H1 (cell line): ENCODE measurements around the gene JADE1. TPM values are rescaled to one million over a fixed set of nuclear protein-coding genes. Genes with fewer than 3 reads are reported as not detected.

ENCODE experiments used
- CTCF ChIA-PET: fragments of 300-600 bp; sonication (Branson Sonifier 250); formaldehyde crosslinking; loops from one replicate; lab custom pipeline; 2021; ENCODE audit not compliant: partially characterized antibody; lab: Charles Lee
- POLR2A ChIA-PET: fragments of 300-600 bp; sonication (Branson Sonifier 250); formaldehyde crosslinking; loops from one replicate; lab custom pipeline; 2021; ENCODE audit warnings: inconsistent platforms; ENCODE audit not compliant: partially characterized antibody; lab: Charles Lee
- DNase-seq, 2 experiments: peaks; one replicate each; pipeline versions ENCODE4 v3.0.0 to v3.0.0-alpha.2; 2010 to 2022; ENCODE audit warnings: low spot score in 2 of 2, low read depth in 1 of 2, mixed read lengths in 1 of 2
- FAIRE-seq: peaks from 2 replicates; lab custom pipeline; 2011; peaks lifted over from hg19 to GRCh38; lab: Jason Lieb, UNC
- H2AFZ ChIP-seq: 2 replicates; pipeline ENCODE4 v1.8.1; 2012; ENCODE audit warnings: low read length, inconsistent platforms
- H2AK5ac ChIP-seq: 2 replicates; pipeline ENCODE4 v1.6.1; 2013; ENCODE audit warnings: low read depth, low read length
- H2BK120ac ChIP-seq: replicated peaks from 2 replicates; pipeline ENCODE3; 2013; ENCODE audit warnings: low read depth, low read length, inconsistent platforms
- H2BK12ac ChIP-seq: 2 replicates; pipeline ENCODE4 v1.6.1; 2013; ENCODE audit warnings: low read depth, low read length
- H2BK15ac ChIP-seq: 2 replicates; pipeline ENCODE4 v1.6.1; 2013; ENCODE audit warnings: low read length
- H2BK20ac ChIP-seq: 2 replicates; pipeline ENCODE4 v1.6.1; 2013; ENCODE audit warnings: low read length
- H2BK5ac ChIP-seq: 2 replicates; pipeline ENCODE4 v1.6.1; 2013; ENCODE audit warnings: low read depth, low read length
- H3K14ac ChIP-seq: 2 replicates; pipeline ENCODE4 v1.6.1; 2013; ENCODE audit warnings: inconsistent platforms; ENCODE audit not compliant: insufficient read length
- H3K18ac ChIP-seq: 2 replicates; pipeline ENCODE4 v1.6.1; 2013; ENCODE audit warnings: low read length; ENCODE audit errors: extremely low read depth
- H3K23ac ChIP-seq: 2 replicates; pipeline ENCODE4 v1.6.1; 2013; ENCODE audit warnings: inconsistent platforms; ENCODE audit not compliant: insufficient read length
- H3K23me2 ChIP-seq: 2 replicates; pipeline ENCODE4 v1.6.1; 2013; ENCODE audit warnings: low read depth, low read length
- H3K27ac ChIP-seq: 2 replicates; pipeline ENCODE4 v1.6.1; 2011; ENCODE audit warnings: low read depth, low read length, inconsistent platforms
- H3K27me3 ChIP-seq, 4 experiments: replicated peaks in 1 of 4; 1 replicate in 1 of 4; 2 replicates in 3 of 4; pipeline versions ENCODE4 v1.6.1 to v1.8.1; 2011 to 2013; ENCODE audit warnings: low read length in 3 of 4, mild to moderate bottlenecking in 3 of 4, inconsistent platforms in 2 of 4, mixed read lengths in 2 of 4, moderate library complexity in 1 of 4; ENCODE audit not compliant: control insufficient read depth in 3 of 4, insufficient read depth in 3 of 4; ENCODE audit errors: extremely low read depth in 1 of 4
- H3K36me3 ChIP-seq, 4 experiments: 2 replicates each; pipeline versions ENCODE4 v1.6.1 to v1.8.1; 2011 to 2013; ENCODE audit warnings: mild to moderate bottlenecking in 4 of 4, low read length in 3 of 4, moderate library complexity in 2 of 4, control low read depth in 1 of 4, inconsistent platforms in 1 of 4; ENCODE audit not compliant: insufficient read depth in 4 of 4, control insufficient read depth in 2 of 4
- H3K4ac ChIP-seq: replicated peaks from 2 replicates; pipeline ENCODE3; 2013; ENCODE audit warnings: low read length, low read depth, mixed read lengths, inconsistent platforms; ENCODE audit not compliant: insufficient read length
- H3K4me1 ChIP-seq, 4 experiments: replicated peaks in 1 of 4; 1 replicate in 1 of 4; 2 replicates in 3 of 4; pipeline versions ENCODE4 v1.6.1 to v1.8.1; 2011 to 2013; ENCODE audit warnings: low read length in 3 of 4, inconsistent platforms in 2 of 4, mixed read lengths in 1 of 4; ENCODE audit not compliant: insufficient read depth in 4 of 4, control insufficient read depth in 3 of 4
- H3K4me2 ChIP-seq, 2 experiments: 2 replicates each; pipeline versions ENCODE4 v1.6.1 to v1.8.1; 2011 to 2013; ENCODE audit warnings: low read depth in 2 of 2, low read length in 2 of 2, control low read depth in 1 of 2, inconsistent platforms in 1 of 2, mild to moderate bottlenecking in 1 of 2; ENCODE audit not compliant: insufficient read depth in 1 of 2
- H3K4me3 ChIP-seq, 4 experiments: fragments of 200-600, 300-600 bp in 1 of 4; sonication (generic), shearing (Covaris generic), sonication (Bioruptor Twin) in 1 of 4; 2 replicates each; pipeline versions ENCODE4 v1.5.1 to v1.8.1; 2011 to 2016; ENCODE audit warnings: low read length in 4 of 4, low read depth in 3 of 4, control low read depth in 2 of 4, inconsistent platforms in 2 of 4, mild to moderate bottlenecking in 2 of 4, mixed read lengths in 1 of 4, moderate library complexity in 1 of 4; ENCODE audit not compliant: insufficient read depth in 2 of 4; ENCODE audit errors: extremely low read depth in 1 of 4
- H3K56ac ChIP-seq: replicated peaks from 2 replicates; pipeline ENCODE3; 2013; ENCODE audit warnings: low read depth, mild to moderate bottlenecking, mixed read lengths, low read length, inconsistent platforms; ENCODE audit not compliant: insufficient read length
- H3K79me1 ChIP-seq: 2 replicates; pipeline ENCODE4 v1.6.1; 2013; ENCODE audit warnings: low read depth, low read length, control low read depth
- H3K79me2 ChIP-seq, 2 experiments: 2 replicates each; pipeline versions ENCODE4 v1.6.1 to v1.8.1; 2012 to 2013; ENCODE audit warnings: low read length in 2 of 2, mild to moderate bottlenecking in 2 of 2, inconsistent platforms in 1 of 2; ENCODE audit not compliant: insufficient read depth in 2 of 2, control insufficient read depth in 1 of 2
- H3K9ac ChIP-seq, 4 experiments: replicated peaks in 1 of 4; 1 replicate in 1 of 4; 2 replicates in 3 of 4; pipeline versions ENCODE4 v1.6.1 to v1.8.1; 2011 to 2013; ENCODE audit warnings: low read depth in 3 of 4, low read length in 3 of 4, control low read depth in 2 of 4, mild to moderate bottlenecking in 2 of 4, moderate library complexity in 2 of 4, inconsistent platforms in 1 of 4; ENCODE audit errors: extremely low read depth in 1 of 4
- H3K9me3 ChIP-seq, 2 experiments: 2 replicates each; pipeline versions ENCODE4 v1.6.1 to v1.8.1; 2012 to 2013; ENCODE audit warnings: mild to moderate bottlenecking in 2 of 2, moderate library complexity in 2 of 2, control low read depth in 1 of 2, inconsistent platforms in 1 of 2, low read depth in 1 of 2, low read length in 1 of 2, mixed read lengths in 1 of 2; ENCODE audit not compliant: insufficient read depth in 2 of 2
- H4K20me1 ChIP-seq, 2 experiments: replicated peaks in 1 of 2; 2 replicates each; pipeline versions ENCODE3 to v1.8.1; 2011 to 2013; ENCODE audit warnings: inconsistent platforms in 2 of 2, low read length in 2 of 2, mild to moderate bottlenecking in 1 of 2; ENCODE audit not compliant: insufficient read depth in 2 of 2, control insufficient read depth in 1 of 2
- H4K5ac ChIP-seq: 2 replicates; pipeline ENCODE4 v1.6.1; 2013; ENCODE audit warnings: low read length, low read depth, mixed read lengths, inconsistent platforms; ENCODE audit not compliant: insufficient read length
- H4K8ac ChIP-seq: 2 replicates; pipeline ENCODE4 v1.8.0; 2013; ENCODE audit warnings: mild to moderate bottlenecking, moderate library complexity, low read length, inconsistent platforms; ENCODE audit not compliant: insufficient read depth; ENCODE audit errors: extremely low read depth
- H4K91ac ChIP-seq: replicated peaks from 2 replicates; pipeline ENCODE3; 2013; ENCODE audit warnings: low read length, mixed read lengths, inconsistent platforms; ENCODE audit not compliant: insufficient read length
- CHD2 ChIP-seq: IDR thresholded peaks from 2 replicates; pipeline ENCODE4 v1.6.1; 2012; ENCODE audit warnings: low read length, improper control_type of control experiment
- FOSL1 ChIP-seq: IDR thresholded peaks from 2 replicates; pipeline ENCODE4 v1.6.1; 2011; ENCODE audit warnings: mild to moderate bottlenecking, low read depth, low read length, moderate library complexity; ENCODE audit not compliant: insufficient read depth
- PHF8 ChIP-seq: fragments of 200-600 bp; sonication (generic); conservative IDR thresholded peaks from 2 replicates; pipeline ENCODE4 v1.7.1; 2012; ENCODE audit warnings: low read depth, mild to moderate bottlenecking, inconsistent platforms, low read length, moderate library complexity
- POU5F1 ChIP-seq: IDR thresholded peaks from 2 replicates; pipeline ENCODE4 v1.6.1; 2011; ENCODE audit warnings: low read depth, mild to moderate bottlenecking, low read length, moderate library complexity
- RBBP5 ChIP-seq: IDR thresholded peaks from 2 replicates; pipeline ENCODE4 v1.7.1; 2012; ENCODE audit warnings: low read depth, mild to moderate bottlenecking, inconsistent platforms, low read length, moderate library complexity, borderline replicate concordance
- SP1 ChIP-seq: IDR thresholded peaks from 2 replicates; pipeline ENCODE4 v1.6.1; 2011; ENCODE audit warnings: low read depth, low read length
- SRF ChIP-seq: IDR thresholded peaks from 2 replicates; pipeline ENCODE4 v1.6.1; 2011; ENCODE audit warnings: mild to moderate bottlenecking, low read depth, low read length, moderate library complexity
- TEAD4 ChIP-seq: IDR thresholded peaks from 2 replicates; pipeline ENCODE4 v1.6.1; 2012; ENCODE audit warnings: low read depth, low read length, inconsistent platforms, mixed read lengths
- WGBS, 2 experiments: shearing (Covaris generic) in 1 of 2; methylation state at CpG; one replicate each; pipeline versions ENCODE4 v1.1.6 to v1.1.7; 2013 to 2015; ENCODE audit warnings: low lambda C conversion rate in 2 of 2, mixed read lengths in 2 of 2, inconsistent platforms in 1 of 2, low coverage in 1 of 2, missing lambda C conversion rate in 1 of 2; ENCODE audit not compliant: insufficient replicate concordance in 2 of 2, insufficient coverage in 1 of 2, insufficient read length in 1 of 2; ENCODE audit errors: extremely low coverage in 1 of 2, missing lambda C conversion rate in 1 of 2; 5-methylcytosine and 5-hydroxymethylcytosine counted together
- polyA plus RNA-seq, 7 experiments: library from polyadenylated mRNA; depleted of rRNA in 3 of 7; stranded (reverse) in 5 of 7; unstranded in 2 of 7; fragments of >200 nt in 5 of 7; fragments of 200-250 nt in 2 of 7; gene quantifications; 1 replicate in 5 of 7; 2 replicates in 1 of 7; 4 replicates in 1 of 7; pipeline versions ENCODE4 v1.2.1 to v1.2.3, GENCODE V29; 2011 to 2013; ENCODE audit warnings: missing spikeins in 2 of 7, mixed read lengths in 2 of 7
- total RNA-seq: library from RNA; stranded (reverse); fragmentation: NEBNext Ultra II Directional; extraction: Animal tissue kit (Norgen Biotek cat#: 25700); gene quantifications from 2 replicates; pipeline ENCODE4 v1.2.1, GENCODE V29; 2021
- TF ChIP-seq, protein P1 (sequence below): IDR thresholded peaks from 2 replicates; pipeline ENCODE4 v1.6.1; 2011; ENCODE audit warnings: low read depth, mild to moderate bottlenecking, low read length; ENCODE audit not compliant: insufficient read depth

JADE1 gene
- total and polyA plus RNA-seq, 2 of the 8 experiments (the other 6 are each of a cell fraction or from before 2014, with no cell fraction given), result 37.7 to 213 TPM

DNA sequence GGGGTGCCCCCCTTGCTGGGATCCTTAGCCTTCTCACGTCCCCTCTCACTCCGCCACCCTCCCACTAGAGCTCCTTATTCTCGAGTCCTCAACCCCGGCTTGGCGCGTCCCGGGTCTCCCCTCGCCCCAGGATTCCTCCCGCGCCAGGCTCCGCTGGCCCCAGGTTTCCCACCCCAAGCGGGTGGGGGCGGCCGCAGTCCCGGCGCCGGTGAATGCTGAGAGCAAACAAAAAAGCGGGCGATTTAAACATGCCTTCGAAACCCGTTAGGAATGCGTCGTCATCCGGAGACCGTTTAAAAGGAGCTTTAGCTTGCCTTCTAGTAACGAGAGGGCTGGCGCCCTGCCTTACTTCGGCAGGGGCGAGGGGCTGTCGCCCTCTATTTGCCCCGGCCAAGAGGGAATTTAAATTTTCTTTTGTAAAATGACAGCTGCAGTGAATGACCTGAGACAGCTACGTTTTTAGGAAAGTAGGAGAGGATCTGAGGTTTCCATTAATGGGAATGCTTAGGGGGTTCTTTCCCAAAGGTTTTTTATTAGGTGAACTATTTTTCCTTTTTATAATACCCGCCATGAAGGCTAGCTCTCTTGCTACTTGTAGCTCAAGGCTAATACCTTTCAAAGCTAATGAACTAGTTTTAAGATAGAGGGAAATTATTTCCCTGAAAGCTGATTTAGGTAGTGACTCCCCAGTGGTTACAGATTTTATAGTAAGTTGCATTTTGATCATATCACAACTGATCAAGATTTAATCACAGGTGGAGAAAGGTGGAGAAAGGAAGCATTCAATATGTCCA, 3.1 kb downstream of the JADE1 start:
- H3K14ac ChIP-seq, result no peak overlapping the region
- H4K20me1 ChIP-seq, result peaks cover 26 to 28% of the 10 kb centered on the region in 2 experiments
- H3K23me2 ChIP-seq, result peaks cover 7% of the 10 kb centered on the region
- no peaks in the 10 kb centered on the region for H3K27me3 ChIP-seq
- POLR2A ChIA-PET, result interaction anchor here (0.6 to 5.2 kb wide), 37 partner anchors 10 to 526 kb away, joined by 3 to 89 read pairs (median 4); partner anchors contain the start of genes PGRMC2 and SCLT1
- H2BK12ac ChIP-seq, result no peak overlapping the region
- H3K9ac ChIP-seq, result peak overlapping the region; percentile 76 to 86 (median 78)
- peak overlapping the region; percentile 75 for H2BK5ac ChIP-seq
- DNase-seq (peak in 1 of 2 experiments; percentile 69), FAIRE-seq (no peak)
- H3K56ac ChIP-seq, result peak overlapping the region; percentile 52
- peak overlapping the region; percentile 92; the same call in 1 of the 2 replicates for H4K8ac ChIP-seq
- peak overlapping the region; percentile 24 for H2BK120ac ChIP-seq
- no peak overlapping the region for H2BK20ac ChIP-seq
- peaks cover 0 to 22% (median 7%) of the 10 kb centered on the region in 4 experiments; a peak in 5 of 8 replicates for H3K36me3 ChIP-seq
- 2% methylated on average over 33 of the region's 33 CpGs; no CpG with 5 or more reads in 1 of the 2 experiments for WGBS, 2 experiments
- no peak overlapping the region for H2AK5ac ChIP-seq
- H4K5ac ChIP-seq, result peak overlapping the region; percentile 78
- peak overlapping the region; percentile 62; the same call in 1 of the 2 replicates for H3K18ac ChIP-seq
- peaks cover 48 to 79% of the 10 kb centered on the region in 2 experiments for H3K79me2 ChIP-seq
- H2AFZ ChIP-seq, result no peak overlapping the region
- H3K23ac ChIP-seq, result no peak overlapping the region
- H3K9me3 ChIP-seq, result no peaks in the 10 kb centered on the region
- CTCF ChIA-PET, result interaction anchor here (0.8 to 3.5 kb wide), 16 partner anchors 8 to 472 kb away, joined by 3 to 11 read pairs (median 3); no protein-coding TSS in a partner anchor
- no peak overlapping the region for H4K91ac ChIP-seq
- peak overlapping the region; percentile 74 for H3K27ac ChIP-seq
- H3K4me2 ChIP-seq, result peak overlapping the region; percentile 67 to 68
- 0 out of 2 replicates have a peak, but pooled peaks cover 2% of the 10 kb centered on the region for H3K79me1 ChIP-seq
- H2BK15ac ChIP-seq, result no peak overlapping the region
- peak overlapping the region; percentile 84 to 99 (median 94) for H3K4me3 ChIP-seq
- peaks cover 4 to 24% (median 4%) of the 10 kb centered on the region in 4 experiments; a peak in 6 of 7 replicates for H3K4me1 ChIP-seq
- H3K4ac ChIP-seq, result no peak overlapping the region
- TF ChIP-seq PHF8 (peak; percentile 5), FOSL1 (no peak), SP1 (no peak), SRF (no peak), TEAD4 (peak; percentile 57; the same call in 1 of the 2 replicates), RBBP5 (no peak; the same call in none of the 2 replicates), CHD2 (no peak; the same call in 1 of the 2 replicates), POU5F1 (no peak)
- TF ChIP-seq, protein P1, sequence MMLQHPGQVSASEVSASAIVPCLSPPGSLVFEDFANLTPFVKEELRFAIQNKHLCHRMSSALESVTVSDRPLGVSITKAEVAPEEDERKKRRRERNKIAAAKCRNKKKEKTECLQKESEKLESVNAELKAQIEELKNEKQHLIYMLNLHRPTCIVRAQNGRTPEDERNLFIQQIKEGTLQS, result no peak
